KG1 (cell line): ENCODE data around the gene APC2.

ENCODE experiments used
- DNase-seq: peaks from one replicate; lab custom pipeline; 2025; lab: John Stamatoyannopoulos, UW

The APC2 gene

DNA sequence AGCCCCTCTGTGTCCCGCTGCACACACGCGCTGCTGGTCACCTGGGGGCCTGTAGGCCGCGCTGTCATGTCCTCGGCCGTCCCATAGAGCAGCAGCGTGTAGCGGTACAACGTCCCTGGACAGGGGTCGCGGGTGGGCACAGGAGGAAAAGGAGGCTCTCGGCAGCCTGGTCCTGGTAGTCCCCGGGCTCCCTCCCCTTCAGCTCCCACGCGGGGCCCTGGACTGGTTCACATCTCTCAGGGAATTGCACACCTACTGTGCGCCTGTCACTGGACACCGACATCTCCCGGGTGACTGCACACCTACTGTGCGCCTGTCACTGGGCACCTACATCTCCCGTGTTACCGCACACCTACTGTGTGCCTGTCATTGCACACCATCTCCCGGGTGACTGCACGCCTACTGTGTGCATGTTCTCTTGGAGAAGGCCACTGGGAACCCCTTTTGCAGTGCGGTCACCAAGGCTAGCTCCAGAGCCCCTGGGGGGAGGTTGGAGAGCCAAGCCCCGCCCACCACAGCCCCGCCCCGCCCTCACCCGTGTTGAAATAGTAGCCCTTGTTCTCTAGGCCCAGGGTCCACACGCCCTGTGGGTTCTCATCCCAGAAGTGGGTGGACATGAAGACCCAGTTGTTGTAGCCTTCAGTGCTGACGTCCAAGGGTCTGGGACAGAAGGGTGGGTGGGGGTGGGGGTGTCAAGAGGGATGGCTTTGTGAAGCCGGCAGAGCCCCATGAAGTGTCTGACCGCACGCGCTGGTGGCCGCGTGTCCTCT is 32.6 kb downstream of the APC2 start:
- DNase-seq: no peak

DNA sequence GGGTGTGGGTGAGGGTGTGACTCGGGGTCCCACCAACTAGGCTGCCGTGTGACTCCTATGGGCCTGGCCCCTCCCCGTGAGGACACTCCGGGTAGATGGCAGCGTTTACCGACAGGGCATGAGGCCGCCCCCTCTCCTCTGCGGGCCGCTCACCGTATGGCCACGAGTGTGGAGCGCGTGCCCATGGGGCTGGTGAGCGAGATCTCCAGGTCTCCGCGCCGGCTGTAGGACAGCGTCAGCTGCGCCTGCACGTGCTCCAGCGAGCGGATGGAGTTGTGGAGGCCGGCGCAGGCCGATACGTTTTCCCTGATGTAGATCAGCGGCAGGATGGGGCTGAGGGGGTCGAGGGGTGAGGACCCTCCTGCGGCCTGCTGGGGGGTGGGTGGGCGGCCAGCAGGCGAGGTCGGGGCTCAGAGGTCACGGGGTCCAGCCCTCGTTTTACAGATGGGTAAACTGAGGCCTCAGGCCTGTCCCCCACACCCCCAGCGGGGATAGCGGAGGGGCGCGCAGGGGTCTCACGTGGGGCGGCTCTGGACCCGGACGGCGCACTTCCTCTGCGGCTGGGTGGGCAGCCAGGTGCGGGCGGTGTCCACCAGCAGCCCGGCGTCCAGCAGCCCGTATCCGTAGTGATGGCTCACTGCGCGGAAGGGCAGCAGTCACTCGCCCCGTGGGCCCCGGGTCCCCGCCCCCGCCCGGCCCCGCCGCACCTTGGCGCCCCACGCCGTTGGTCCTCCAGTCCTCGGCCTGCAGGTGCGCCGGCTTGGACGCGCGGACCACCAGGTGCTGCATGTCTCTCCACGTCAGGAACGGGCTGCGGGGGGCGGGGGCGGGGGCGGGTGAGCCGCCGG is 33.4 kb downstream of the APC2 start:
- no peak for DNase-seq

DNA sequence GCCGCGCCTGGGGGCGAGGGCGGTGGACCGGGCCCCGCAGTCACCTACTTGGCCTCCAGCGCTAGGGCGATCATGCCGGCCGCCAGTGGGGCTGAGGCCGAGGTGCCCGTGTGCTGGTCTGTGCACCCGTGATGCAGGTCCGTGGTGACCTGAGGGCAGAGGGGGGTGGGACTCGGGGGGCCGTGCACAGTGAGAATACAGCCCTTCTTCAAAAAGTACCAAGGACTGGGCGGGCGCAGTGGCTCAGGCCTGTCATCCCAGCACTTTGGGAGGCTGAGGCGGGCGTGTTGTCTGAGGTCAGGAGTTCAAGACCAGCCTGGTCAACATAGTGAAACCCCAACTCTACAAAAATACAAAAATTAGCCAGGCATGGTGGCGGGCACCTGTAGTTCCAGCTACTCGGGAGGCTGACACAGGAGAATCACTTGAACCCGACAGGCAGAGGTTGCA is 34.1 kb downstream of the APC2 start:
- DNase-seq: no peak

DNA sequence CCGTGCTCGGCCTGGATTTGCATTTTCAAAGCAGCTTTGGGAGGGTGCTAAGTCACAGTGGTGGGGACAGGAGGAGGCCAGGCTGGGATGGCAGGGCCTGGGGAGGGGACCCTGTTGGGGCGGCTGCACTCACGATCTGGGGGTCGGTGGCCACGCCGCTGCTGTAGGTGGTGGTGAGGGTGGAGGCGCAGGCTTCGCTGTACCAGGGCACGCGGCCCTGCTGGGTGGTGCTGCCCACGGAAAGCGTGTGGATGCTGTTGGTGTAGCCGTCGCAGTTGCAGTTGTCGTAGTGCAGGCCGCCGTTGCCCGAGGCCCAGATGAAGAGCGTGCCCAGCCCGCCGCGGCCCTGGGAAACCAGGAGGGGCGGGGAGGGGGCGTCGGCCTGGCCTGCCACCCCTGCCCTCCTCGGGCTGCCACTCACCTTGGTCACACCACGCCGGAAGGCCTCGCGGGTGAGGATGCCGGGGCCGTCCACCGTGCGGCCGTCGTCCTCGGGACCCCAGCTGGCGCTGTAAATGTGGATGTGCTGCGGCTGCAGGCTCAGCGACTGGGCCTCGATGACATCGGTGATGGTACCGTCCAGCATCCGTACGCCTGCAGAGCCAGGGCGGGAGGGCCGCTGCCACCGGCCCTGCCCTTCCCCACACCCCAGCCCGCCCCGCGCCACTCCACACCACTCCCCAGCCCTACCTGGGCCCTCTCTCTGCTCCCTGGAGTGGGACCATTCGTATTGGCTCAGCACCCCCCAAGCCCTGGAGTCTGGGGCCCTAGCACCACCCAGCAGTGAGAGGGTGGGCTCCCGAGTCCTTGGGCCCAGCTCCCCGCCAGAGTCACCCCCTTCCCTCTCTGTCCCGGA is 37.0 kb downstream of the APC2 start:
- no peak for DNase-seq

DNA sequence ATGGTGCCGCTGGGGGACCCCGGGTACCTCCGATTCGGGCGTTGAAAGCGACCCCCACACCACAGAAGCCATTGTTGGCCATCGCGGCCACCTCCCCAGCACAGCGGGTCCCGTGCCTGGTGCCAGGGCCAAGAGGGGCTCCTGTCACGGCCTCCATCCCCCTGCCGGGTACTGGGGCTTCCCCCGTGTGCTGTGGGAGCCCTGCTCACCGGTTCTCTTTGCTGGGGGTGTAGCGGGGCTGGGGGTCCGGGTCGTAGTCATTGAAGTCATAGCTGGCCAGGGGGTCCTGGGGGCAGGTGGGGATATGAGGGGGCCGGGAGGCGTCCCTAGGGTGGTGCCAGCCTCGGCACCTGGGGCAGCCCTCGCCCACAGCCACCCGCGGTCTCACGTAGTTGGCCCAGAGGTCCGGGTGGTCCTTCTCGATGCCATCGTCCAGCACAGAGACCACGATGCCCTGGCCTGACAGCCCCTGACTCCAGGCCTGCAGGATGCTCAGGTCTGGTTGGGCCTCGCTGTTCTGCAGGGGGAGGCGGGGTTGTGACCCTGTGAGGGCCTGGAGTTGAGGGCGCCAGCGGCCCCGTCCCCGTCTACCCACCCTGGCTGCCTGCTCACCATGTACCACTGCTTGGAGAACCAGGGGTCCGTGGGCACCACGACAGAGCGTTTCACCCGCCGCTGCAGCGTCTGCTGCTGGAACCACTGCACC is 37.8 kb downstream of the APC2 start:
- no peak for DNase-seq

DNA sequence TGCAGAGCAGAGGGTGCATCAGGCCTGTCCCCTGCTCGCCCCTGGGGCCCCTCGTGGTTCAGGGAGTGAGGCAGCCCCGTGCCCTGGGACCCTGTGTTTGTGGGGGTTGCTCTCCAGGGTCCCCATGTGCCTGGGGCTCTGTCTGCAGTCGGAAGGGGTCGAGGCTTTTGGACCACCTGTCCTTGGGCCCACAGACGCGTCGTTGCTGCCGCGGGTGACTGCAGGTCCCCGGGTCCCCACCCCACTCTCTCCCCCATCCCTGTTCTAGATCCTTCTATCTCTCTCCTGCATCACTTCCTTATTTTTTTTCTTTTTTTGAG is 38.3 kb downstream of the APC2 start:
- DNase-seq: no peak

DNA sequence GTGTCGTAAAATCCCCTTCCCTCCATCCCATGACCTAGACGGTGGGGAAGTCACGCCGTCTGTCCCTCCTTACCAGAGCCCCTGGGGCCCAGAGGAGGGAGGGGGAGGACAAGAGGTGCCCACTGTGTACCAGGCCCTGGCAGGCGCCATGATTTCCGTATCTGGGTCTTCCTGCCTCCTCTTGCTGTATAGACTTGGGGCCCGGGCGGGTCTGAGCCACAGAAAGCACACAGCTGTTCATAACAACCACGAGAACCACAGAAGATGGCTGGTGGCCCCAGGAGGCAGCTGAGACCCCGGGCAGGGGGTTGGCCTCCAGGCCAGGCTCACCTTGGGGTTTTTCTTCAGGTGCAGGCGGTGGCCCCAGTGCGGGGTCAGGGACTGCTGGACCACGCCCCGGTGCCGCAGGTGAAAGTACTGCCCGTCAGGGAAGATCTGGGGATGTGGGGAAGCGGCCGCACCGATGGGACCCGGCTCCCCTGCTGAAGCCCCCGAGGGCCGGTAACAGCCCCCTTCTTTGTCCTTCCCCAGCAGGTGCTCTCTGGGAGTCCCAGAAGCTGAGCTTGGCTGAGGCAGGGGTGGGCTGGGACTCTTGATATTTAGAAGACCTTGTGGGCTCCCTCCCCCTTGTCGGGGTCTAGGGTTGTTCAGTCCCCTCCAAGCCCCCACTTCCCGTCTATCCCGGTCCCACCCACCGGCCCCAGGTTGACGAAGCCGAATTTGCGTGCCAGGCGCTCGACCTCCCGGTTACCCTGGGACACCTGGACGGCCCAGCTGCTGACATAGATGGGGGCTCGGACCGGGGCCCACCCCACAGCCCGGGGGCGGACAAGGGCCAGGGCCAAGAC is 39.8 kb downstream of the APC2 start:
- no peak for DNase-seq

DNA sequence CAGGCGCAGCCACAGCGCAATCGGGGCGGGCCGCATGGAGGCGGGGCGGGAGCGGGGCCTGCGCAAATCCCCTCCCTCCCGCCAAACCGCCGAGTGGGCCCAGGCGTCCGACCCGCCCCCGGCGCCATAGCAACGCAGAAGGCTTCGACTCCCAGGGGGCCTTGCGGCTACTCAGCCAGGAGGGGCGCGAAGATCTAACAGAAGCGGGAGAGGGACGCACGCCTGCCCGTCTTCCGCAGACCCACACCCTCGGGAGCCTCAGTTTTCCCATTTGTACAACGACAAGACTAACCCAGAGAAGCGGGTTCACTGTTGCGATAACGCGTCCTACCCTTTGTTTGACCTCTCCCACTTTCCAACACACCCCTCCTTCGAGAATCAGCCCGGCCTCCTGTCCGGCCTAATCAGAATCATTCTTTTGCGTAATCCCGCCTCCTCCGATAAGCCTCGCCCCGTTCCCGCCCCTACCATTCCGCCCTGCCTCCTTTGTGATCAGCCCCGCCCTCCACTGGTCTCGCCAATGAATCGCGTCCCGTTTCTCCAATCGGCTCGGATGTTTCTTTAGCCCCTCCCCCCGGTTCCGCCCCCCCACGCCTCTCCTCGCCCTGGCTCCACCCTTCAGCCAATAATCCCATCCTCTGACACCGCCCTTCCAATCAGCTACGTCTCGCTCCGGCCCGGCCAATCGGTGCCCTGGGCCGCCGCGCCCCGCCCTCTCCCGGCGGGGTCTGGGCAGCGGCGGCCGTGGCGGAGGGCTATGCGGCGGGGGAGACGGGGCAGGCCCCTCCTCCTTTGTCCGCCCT is 40.6 kb downstream of the APC2 start, which contains the start of gene PCSK4:
TSS of gene PCSK4 (minus strand) at position 40 of the 803 bp plus-strand sequence. CDS start at position 36, 4 bp downstream.
- peak; percentile 96 for DNase-seq

DNA sequence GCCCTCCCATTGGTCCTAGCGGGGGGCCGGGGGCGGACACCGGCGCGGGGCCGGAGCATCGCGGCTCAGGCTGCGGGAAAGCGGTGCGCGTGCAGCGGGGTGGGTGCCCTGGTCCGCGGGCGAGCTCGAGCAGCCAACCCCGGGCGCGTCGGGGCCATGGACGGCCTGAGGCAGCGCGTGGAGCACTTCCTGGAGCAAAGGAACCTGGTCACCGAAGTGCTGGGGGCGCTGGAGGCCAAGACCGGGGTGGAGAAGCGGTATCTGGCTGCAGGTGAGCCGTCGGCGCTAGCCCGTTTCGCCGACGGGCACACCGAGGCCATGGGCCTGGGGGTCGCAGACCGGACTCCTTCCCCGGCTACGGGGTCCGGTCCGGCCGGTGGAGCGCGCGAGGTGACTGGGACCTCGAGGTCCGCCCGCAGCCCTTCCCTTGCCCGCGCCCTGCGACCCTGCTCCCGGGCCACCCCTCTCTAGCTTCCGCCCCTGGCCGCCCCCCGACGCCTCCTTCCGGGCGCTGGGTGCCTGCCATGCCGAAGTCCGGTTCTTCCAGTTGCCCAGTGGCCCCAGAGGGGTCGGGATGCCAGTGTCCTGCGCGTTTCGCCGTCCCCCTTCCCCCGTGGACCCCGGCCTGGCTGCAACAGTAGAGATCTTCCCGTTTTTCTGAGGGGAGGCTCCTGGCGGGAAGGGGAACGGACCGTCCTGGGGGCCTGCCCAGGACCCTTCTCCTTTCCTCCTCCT is 41.4 kb downstream of the APC2 start, which contains the start of gene REEP6:
TSS of gene REEP6 (plus strand) at position 68 of the 735 bp plus-strand sequence. CDS start at position 157, 89 bp downstream.
- no peak for DNase-seq

DNA sequence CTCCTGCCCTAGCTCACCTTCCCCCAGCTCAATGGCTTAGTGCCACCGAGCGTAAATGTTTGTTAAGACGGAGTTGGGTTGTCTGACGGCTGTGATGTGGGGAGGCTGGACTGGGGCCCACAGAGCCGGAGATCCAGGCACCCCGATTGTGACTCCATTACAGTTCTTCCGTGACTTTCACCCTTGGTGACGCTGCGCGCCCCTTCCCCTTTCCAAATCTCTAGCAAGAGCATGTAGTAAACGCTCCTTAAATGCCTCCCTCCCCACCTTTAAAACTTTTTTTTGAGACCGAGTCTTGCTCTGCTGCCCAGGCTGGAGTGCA is 41.9 kb downstream of the APC2 start:
- DNase-seq: no peak

DNA sequence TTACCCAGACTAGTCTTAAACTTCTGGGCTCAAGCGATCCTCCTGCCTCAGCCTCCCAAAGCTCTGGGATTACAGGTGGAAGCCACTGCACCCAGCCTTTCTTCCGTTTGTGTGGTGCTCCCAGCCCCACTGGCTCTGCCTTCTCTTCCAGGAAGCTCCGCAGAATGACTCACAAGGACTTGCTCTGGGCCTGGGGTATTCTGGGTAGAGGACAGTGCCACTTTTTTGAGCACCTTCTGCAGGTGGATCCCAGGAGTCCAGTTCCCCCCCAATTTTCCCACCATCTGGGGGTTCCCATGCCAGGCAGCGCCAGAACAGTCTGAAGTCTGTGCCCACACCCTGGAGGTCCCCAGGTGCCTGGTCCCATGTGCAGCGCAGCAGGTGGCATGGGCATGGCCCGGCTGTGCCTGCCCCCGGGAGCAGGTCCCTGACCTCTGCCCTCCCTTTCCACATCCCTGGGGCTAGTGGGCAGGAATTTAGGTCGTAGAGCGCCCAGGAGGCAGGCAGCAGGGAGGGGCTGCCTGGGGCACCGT is 42.6 kb downstream of the APC2 start:
- DNase-seq: no peak

DNA sequence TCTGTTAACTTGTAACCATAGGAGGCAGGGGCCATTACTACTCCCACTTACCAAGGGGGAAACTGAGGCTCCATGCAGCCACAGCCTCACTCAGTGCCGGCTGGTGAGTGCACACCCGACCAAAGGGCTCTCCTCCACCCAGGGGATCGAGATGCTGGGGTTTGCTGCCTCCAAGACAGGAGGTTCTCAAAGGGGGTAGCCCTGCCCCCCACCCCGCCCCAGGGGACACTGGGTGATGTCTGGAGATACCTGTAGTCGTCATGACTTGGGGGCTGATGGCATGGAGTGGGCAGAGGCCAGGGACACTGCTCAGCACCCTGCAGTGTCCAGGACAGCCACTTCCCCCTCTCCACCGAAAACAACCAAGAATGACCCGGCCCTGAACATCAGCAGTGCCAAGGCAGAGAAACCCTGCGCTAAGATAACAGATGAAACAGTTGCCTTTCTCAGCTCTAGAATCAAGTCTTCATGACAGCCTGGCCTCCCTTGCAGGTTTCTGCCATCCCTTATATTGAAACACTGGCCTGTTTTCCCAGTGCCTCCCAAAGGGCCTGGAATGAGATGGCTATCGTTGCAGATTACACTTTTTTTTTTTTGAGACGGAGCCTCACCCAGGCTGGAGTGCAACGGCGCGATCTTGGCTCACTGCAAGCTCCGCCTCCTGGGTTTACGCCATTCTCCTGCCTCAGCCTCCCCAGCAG is 44.3 kb downstream of the APC2 start:
- DNase-seq: no peak

DNA sequence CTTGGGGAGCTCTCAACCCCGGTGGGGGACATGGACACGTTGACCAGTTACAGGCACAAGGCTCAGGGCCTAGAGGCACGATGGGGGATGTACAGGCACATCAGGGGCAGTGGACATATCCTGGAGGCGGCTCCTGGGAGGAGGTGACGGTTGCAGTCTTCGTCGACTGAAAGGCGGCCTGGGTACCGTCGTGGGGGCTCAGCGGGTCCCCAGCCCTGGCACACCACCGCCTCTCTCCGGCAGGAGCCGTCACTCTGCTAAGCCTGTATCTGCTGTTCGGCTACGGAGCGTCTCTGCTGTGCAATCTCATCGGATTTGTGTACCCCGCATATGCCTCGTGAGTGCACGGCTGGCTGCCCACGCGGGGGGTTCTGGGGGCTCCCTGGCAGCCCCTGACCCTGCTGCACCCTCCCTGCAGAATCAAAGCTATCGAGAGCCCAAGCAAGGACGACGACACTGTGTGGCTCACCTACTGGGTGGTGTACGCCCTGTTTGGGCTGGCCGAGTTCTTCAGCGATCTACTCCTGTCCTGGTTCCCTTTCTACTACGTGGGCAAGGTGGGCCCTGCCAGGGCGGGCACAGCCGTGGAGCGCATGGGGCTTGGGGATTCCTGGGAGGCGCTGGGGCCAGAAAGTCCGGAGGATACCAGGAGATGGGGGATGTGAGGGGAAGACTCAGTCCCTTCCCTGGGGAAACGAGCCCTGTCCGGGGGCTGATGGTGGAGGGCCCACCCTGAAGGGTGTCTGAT is 45.3 kb downstream of the APC2 start:
- DNase-seq: no peak

DNA sequence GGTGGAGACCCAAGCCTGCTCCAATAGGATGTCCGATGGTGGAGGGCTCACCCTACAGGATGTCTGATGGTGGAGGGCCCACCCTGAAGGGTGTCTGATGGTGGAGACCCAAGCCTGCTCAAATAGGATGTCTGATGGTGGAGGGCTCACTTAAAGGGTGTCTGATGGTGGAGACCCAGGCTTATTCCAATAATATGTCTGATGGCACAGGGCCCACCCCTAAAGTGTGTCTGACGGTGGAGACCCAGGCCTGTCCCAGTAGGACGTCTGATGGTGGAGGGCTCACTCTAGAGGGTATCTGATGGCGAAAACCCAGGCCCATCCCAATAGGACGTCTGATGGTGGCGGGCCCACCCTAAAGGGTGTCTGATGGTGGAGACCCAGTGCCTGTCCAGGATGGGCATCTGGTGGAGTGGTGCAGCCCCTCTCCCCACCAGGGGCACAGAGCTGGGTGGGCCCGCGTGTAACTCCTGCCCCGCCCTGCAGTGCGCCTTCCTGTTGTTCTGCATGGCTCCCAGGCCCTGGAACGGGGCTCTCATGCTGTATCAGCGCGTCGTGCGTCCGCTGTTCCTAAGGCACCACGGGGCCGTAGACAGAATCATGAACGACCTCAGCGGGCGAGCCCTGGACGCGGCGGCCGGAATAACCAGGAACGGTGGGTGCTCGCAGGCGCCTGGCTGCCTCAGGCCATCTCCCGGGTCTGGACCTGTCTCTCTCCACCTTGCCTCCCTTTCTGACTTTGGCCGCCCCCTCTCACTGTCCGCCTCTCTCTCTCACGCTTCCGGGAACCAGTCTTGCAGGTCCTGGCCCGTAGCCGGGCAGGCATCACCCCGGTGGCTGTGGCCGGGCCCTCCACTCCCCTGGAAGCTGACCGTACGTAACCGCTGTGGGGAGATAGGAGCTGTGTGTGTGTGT is 46.1 kb downstream of the APC2 start:
- no peak for DNase-seq

DNA sequence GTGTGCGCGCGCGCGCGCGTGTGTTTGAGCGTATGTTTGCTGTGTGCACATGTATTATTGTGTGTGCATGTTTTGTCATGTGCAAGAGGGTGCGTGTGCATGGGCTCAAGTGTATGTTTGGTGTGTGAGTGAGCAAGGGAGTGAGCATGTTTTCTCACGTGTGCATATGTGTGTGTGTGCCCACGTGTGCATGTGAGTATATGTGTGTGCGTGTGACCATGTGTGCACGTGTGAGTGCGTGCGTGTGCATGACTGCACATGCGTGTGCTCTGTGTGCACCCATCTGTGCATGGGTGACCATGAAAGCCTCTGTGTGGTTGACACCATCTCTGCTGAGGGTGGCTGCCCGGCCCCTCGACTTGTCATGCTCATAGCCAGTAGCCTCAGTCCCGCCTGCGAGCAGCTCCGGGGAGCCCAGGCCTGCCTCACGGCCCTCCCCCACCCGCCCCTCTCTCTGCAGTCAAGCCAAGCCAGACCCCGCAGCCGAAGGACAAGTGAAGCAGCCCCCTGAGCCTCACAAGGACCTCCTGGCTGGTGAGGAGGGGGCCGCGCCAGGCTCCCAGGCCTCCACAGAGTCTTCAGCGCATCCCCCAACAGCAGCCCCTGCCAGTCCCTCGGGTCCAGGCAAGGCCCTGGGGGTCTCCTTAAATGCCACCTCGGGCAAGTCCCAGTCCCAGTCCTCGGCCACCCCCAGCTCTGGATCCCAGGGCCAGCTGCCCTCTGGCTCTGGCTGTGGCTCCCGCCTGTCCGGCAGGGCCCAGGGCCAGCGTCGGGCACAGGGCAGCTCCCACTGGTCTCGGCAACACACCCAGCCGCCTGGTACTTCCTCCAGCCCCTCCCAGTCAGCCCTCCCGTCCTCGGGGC is 47.0 kb downstream of the APC2 start:
- no peak for DNase-seq
